HK-2 (cell line): ENCODE data around the gene FBXO24.
"Not testable (repeated sequence)": the region's sequence is repeated elsewhere in the genome, so short reads cannot be mapped to it uniquely, and the experiment has no call there.

Experiments
- DNase-seq: peaks from one replicate; pipeline ENCODE4 v3.0.0-alpha.2; 2018; ENCODE audit not compliant: unreplicated experiment

FBXO24 gene, protein sequence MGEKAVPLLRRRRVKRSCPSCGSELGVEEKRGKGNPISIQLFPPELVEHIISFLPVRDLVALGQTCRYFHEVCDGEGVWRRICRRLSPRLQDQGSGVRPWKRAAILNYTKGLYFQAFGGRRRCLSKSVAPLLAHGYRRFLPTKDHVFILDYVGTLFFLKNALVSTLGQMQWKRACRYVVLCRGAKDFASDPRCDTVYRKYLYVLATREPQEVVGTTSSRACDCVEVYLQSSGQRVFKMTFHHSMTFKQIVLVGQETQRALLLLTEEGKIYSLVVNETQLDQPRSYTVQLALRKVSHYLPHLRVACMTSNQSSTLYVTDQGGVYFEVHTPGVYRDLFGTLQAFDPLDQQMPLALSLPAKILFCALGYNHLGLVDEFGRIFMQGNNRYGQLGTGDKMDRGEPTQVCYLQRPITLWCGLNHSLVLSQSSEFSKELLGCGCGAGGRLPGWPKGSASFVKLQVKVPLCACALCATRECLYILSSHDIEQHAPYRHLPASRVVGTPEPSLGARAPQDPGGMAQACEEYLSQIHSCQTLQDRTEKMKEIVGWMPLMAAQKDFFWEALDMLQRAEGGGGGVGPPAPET

DNA sequence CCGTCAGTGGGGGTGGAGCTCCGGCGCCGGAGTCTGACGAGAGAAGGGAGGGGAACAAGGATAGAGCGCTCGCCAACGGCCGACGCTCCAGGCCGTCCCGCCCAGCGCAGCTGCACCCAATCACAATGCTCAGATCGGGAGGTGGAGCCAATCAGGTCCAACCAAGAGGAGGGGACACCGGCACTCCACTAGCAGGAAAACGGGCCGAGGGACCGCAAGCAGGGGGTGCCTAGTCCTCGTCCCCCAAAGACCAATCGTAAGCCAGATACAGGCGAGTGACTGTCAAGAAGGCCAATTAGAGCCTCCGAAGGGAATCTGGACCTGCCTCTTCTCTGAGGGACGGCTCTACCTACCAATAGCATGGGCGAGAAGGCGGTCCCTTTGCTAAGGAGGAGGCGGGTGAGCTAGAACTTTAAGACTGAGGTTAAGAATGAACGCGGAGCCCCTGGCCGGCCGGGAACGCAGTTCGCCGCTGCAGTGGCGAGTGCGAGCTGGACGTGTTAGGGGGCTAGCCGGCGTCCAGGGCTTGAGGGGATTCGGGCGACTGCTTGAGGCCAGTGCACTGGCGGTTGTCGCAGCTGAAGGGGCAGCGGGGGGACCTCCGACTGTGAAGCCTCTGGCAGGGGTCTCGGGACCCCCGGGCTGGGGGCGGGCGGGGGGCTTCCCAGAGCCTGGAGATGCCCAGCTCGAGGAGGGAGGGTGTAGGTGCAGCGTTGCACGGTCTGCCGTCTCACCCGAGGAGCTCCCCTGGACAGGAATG, at the start of gene FBXO24:
Gene FBXO24, plus strand, starts transcription at position 63 of the 760 bp plus-strand sequence. Its CDS starts 298 bp downstream, at position 361.
- DNase-seq: peak; percentile 100

DNA sequence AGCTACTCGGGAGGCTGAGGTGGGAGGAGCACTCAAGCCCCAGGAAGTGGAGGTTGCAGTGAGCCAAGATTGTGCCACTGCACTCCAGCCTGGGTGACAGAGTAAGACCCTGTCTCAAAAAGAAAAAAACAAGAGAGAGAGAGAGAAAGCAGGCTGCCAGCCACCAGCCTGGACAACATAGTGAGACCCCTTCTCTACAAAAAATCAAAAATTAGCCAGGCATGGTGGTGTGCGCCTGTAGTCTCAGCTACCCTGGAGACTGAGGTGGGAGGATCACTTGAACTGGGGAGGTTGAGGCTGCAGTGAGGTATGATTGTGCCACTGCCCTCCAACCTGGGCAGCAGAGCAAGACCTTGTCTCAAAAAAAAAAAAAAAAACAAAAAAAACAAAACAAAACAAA, 49.4 kb upstream of the FBXO24 start:
- not testable (repeated sequence) for DNase-seq

DNA sequence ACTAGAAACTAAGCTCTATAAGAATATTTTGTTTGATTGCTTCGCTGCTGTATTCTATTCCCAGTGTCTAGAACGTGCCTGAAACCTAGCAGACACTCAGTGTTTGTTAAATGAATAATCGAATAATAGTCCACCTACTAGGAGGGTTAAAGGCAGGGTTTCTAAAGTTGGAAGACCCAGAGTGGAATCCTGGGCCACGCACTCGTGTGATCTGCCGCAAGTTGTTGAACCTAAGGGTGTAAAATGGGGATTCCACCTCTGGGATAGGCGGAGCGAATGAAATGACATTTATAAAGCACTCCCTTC, 47.8 kb upstream of the FBXO24 start:
- no peak for DNase-seq

DNA sequence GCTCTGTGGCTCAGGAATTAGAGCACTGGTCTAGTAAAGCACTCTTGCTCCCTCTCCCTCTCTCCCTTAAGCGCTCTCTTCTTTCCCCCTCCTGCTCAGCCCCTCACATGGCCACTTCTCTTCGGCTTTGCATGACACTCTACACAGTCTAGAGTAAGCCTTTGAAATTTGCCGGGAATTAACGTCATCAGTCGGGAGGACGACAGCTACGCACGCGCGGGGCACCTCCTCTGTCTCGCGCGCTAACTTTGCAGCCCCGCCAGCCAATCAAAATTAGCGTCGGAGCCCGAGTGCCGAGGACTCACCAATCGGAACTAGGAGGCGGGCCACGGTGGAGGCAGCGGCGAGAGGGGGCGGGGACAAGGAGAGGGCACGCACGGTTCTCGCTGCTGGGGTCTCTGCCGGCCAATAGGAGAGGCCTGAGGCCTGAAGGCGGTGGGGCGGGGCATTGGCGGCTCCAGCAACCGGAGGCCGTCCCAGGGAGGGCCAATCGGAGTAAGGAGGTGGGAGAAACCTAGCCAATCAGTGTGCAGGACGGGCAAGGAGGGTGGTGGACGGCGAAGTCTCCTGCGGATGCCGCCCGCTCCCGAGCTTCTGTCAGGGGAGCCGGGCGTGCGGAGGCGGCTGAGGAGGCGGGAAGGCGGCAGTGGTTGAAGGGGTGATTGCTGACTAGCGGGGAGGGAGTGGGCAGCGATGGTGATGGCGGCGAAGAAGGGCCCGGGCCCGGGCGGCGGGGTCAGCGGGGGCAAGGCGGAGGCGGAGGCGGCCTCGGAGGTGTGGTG, 47.3 kb upstream of the FBXO24 start, which contains the start of gene AGFG2:
Gene AGFG2, plus strand, starts transcription at position 550 of the 782 bp plus-strand sequence. Its CDS starts 144 bp downstream, at position 694.
- DNase-seq: peak; percentile 100

DNA sequence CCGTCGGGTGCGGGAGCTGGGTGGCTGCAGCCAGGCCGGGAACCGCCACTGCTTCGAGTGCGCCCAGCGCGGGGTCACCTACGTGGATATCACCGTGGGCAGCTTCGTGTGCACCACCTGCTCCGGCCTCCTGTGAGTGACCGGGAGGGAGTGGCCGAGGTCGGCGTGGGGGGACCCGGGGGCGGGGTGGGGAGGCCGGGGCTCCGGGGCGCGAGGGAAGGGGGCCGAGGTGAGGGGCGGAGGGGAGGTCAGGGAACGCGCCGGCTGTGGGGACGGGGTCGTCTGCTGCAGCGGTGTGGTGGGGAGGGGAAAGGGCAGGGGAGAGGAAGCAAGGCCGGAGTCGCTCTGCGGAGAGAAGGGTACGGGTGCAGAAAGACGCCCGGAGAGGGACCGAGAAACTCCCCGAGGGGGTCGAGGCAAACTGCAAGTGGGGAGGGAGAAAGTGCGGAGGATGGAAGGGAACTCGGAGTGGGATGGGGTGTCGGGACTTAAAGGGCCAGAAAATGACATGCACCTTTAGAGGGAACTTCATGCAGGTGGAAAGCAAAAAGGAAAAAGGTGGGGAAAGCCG, 46.6 kb upstream of the FBXO24 start:
- no peak for DNase-seq

DNA sequence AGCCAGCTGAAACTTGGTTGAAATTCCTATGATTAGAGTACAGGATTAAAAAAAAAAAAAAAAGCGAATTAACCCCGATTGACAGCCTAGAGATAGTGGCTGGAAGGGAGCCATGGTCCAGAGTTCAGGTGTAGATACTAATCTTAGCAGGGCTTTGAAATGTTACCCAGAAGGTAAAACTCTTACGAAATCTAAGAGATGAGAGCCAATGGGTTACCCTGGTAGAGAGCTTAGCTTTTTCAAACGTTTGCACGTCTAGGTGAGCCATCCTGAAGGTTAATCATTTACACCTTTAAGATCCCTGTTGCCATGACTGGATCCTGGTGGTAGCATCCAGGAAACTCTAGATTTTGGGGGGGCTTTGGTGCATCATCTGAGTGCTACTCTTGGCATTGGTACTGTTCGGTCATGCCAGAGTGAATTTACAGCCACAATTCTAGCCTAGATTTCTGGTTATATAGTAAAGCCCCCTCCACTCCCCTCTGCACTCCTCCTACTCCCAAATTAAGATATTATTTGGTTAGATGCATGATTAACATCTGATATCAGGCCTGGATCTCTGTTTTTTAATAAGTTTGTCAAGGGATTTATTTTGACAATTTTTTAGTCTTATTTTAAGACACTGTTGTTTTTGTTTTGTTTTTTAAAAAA, 45.9 kb upstream of the FBXO24 start:
- no peak for DNase-seq

DNA sequence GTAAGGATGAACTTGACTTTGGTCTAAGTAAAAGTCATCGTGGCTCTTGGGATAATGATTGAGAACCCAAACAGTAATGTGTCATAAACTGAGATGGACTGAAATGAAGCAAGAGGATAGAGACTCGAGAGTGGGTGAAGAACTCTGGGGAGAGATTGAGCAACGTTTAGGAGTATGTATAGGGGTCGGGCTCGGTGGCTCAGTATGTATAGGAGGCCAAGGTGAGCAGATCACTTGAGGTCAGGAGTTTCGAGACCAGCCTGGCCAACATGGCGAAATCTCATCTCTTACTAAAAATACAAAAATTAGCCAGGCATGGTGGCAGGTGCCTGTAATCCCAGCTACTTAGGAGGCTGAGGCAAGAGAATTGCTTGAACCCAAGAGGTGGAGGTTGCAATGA, 44.8 kb upstream of the FBXO24 start:
- DNase-seq: not testable (repeated sequence)

DNA sequence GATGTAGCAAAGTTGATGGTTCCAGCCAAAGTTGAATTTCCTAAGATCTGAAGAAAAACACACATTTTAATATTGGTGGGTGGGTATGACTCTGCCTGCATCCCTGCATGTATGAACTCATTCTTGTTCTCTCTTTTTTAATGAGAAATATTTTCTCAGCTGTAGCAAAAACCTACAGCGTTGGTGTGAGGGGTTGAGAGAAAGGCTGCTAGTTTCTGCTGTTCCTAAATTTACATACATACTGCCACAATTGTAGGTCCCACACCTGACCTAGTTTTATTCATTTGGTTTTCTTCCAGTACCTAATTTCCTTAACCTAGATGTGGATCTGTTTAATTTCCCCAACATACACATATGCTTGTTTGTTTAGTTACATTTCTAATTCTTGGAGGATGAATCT, 42.5 kb upstream of the FBXO24 start:
- DNase-seq: no peak

DNA sequence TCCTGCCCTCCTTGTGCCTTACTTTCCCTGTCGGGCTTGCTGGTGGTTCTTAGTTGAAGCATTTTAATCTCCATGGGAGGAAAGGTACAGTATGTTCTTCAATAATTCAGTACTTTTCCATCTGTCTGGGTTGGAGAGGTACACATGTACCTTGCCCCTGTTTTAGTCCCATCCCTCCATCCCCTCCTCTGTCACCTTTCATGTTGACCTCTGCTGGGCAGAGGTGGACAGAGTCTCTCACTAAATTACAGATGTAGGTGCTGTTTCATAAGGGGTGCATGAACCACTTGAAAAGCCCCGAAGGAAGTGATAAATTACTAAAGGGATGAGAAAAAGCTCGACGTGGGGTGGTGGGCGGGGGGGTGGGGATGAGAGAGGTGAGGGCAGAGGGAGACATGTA, 41.7 kb upstream of the FBXO24 start:
- no peak for DNase-seq

DNA sequence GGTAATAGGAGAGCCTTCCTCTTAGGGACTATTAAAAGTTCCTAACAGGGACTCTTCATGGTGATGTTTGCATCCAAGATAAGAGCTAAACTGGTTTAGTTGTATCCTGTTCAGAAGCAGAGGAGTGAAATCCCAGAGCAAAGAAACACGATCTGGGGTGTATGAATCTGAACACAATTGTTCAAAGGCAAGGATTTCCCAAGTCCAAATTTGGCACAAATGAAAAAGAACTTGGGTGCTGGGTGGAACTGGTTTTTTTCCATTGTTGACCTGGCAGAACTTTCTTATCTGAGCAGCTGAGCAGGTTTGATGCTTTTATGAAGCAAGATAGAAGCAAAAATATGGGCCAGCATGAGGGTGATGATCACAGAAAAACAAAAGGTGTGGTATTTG, 41.2 kb upstream of the FBXO24 start:
- no peak for DNase-seq

DNA sequence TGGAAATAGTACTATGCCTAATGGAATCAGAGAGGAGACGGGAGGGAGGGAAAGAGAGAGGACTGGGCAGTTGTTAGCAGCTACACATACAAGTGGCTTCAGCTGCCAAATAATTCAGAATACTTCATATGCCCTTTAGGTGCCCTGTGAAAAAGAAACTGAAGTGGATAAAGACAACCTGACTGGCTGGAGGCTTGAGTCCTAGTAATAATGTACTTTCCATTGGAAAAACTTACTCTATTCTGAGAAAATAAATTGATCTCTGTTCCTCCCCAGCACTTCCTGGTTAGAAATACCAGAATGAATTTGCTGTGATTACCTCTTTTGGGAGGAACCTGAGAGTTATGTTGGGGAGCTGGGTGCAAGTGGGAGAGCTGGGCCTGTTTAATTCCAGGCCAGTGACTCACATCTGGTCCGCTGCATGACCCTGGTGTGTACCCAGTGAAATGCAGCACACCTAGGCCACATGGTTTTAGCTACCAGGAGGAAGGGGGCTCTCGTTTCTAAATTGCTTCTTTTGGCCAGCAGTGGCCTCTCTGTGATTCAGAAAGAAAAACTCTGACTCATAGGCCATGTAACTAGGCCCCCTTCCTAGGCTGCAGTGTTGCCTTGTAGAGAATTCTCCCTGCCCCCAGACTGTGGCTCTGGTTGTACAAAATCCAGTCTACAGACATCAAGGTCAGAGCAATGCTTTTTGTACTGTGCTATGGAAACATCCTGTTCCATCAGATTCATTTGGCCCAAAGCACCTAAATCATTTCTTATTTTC, 40.6 kb upstream of the FBXO24 start:
- DNase-seq: peak; percentile 71

DNA sequence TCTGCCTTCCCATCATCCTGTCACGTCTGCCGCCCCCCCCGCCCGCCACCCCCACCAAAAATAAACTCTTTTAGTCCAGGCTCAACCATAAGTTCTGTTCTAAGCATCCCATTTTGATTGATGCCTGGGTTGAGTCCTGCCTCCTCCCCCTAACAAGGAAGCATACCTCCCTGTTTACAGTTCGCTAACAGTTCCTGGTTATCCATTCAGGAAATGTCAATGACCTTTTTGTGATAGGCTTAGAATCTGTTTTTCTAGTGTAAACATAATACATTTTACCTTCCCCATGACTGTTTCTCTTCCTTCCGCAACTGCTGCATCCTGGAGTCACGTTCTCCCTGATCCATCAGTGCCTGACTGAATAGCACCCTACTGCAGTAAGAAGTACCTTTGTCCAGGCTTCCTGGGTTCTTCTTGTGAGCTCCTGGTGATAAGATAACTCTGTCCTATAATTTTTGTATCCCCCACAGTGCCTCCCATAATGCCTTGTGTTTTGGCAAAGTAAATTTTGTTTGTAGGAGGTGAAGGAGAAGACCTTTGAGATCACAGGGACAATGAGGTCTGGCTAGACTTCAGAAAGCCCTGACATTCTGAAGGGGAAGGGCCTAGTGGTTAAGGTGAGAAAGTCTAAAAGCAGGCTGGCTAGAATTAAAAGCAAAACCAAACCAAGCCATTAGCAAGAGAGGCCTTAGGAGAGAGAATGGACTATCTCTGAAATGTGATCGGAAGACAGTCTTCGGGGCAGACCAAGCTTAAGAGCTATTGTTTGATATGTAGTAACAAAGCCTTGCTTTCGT, 39.8 kb upstream of the FBXO24 start:
- no peak for DNase-seq

DNA sequence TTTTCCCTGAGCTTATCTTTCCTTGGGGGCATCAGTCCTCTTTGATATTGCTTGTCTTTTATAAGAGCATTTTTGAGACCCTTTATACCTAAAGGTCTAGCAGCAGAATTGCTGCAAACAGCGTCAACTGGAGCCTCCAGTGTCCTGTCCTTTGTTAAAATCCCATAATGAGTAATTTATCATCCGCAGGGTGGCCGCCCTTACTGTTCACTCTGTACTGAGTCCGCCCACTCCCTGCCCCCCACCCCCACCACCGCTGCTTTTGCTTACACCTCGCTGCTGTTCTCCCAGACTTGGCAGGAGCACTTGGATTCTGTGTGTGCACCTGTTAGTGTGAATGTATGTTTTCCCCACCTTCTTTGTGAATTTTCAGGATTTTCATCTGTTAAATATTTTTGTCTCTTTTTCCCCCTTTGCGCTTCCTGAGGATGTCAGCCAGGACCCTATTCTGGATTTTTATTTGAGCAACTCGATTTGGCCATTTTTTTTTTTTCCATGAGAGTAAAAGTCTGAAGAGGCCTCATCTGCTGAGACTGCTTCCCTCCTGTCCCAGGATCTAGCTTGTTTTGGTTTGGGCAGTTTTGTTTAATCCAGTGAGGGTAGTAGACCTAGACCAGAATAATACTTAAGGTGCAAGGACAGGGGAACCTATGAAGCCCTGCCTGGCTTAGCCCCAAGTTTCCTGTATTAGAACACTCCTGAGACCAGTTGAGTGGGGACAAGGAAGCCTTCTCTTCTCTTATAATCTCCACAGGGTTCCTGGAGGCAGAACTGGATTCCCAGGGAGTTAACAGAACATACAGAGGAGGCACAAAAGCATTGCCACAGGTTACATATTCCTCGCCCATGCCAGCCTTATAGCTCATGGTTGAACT, 39.0 kb upstream of the FBXO24 start:
- DNase-seq: no peak

DNA sequence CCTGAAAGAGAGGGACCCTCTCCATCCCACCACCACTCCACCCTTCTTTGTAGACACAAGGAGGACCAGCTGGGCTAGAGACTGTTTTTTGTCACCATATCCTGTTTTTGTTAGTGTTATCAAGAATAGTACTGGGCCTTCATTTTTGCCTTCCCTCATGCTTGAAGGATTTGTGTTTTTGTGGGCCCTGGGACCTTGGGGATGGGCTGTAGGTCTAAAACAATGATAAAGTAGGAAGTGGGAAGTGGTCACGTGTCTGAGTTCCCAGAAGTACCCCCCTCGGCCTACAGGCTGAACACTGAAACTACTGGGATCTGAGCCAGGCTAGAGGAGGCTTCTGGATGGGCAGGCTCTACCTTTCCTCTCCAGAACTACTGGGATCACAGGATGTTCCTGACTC, 38.3 kb upstream of the FBXO24 start:
- no peak for DNase-seq

DNA sequence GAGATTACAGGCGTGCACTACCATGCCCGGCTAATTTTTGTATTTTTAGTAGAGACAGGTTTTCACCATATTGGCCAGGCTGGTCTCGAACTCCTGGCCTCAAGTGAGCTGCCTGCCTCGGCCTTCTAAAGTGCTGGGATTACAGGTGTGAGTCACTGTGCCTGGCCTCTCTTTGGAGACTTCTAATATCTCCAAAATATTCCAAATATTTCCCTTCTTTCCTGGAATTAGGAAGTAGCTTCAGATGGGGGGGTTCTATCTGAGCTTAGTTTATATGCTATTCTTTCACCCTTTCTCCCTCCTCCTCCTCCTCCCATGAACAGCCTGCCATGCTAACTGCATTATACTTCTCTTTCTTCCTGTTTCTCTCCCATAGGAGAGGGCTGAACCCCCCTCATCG, 37.7 kb upstream of the FBXO24 start:
- DNase-seq: not testable (repeated sequence)

DNA sequence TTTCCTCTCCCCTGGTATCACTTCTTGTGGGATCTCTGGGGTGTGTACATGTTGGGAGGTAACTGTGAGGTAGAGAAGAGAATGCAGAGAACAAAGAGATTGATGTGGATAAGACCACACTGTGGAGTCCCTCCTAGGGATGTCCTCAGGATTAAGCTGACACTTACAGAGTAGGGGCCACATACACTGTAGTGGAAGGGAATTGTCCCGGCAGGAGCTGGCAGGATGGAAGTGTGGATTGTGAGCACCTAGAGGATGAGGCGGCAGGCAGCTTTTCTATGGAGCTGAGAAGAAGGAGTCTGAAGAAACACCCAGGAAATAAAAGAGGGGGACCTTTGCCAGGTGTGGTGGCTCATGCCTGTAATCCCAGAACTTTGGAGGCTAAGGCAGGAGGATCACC, 33.6 kb upstream of the FBXO24 start:
- DNase-seq: no peak

DNA sequence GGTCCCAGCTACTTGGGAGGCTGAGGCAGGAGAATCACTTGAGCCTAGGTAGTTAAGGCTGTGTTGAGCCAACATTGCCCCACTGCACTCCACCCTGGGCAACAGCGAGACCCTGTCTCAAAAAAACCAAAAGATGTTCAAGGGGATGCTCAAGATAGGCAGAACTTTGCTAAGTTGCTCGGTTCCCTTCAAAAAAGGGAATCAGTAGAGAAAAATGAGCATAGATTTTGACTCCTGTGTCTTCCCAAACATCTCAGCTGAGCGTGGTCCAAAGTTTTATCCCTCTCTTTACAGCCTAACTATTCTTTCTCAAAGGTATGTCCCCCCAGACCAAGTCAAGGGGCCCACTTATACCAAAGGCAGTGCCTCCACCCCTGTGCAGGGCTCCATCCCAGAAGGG, 33.1 kb upstream of the FBXO24 start:
- no peak for DNase-seq

DNA sequence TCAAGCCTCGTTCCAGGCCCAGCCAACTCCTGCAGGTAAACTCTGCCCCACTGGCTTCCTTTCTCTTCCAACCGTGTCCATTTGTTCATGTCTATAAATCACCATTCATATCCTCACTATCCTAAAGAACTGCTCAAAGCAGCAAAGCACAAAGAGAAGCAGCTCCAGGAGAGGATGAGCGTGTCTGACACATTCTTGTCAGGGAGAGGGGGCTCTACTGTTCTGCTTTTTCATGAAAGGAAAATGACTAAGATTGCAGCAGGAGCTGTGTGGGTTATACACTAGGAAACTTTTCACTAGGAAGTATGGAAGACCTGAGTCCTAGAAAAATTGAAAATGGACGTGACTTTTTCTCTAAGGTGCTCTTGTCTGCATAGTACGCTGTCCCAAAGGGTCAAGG, 30.4 kb upstream of the FBXO24 start:
- no peak for DNase-seq

DNA sequence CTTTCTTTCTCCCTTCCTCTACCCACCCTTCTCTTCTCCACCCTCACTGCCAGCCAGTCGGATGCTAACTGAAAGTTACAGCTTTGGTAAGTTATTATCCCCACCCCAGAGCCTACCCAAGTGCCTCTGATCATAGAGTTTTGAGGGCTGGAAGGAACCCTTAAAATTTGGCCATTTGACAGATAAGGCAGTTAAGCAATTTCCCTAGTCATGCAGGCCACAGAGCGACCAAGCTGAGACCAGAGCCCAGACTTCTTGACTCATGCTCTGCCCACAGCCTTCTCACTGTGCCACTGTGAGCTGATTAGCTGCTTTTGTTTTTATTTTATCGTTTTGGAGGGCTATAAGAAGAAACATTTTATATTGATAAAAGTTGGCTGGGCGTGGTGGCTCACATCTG, 29.6 kb upstream of the FBXO24 start:
- no peak for DNase-seq
